Stimulated activated naive CD8-positive, alpha-beta T cell treated with anti-CD3 and anti-CD28 coated beads, Interleukin-15, amount 100 ng/mL, for 72 hours (primary cell): Measurements from ENCODE around the gene KCNJ1.
A peak's percentile ranks its signal among the peaks of the same experiment; 100 is the strongest.

Experiments used
- ATAC-seq: fragments of 150-1000 bp; cut with Tn5 transposase; 2 replicates; pipeline ENCODE4 v1.10.0; 2021; ENCODE audit warnings: mild to moderate bottlenecking, moderate library complexity
- DNase-seq, 2 donors: peaks; one replicate each; pipeline ENCODE4 v3.0.0; 2021 to 2022
- H3K27ac Mint-ChIP-seq, 2 donors: one replicate each; pipeline ENCODE4 v1.8.0; 2022; ENCODE audit warnings: mild to moderate bottlenecking in 2 of 2, mixed read lengths in 2 of 2, moderate library complexity in 2 of 2
- H3K27me3 Mint-ChIP-seq: one replicate; pipeline ENCODE4 v1.8.0; 2022; ENCODE audit warnings: mixed read lengths
- H3K4me1 Mint-ChIP-seq: one replicate; pipeline ENCODE4 v1.8.0; 2022; ENCODE audit warnings: mild to moderate bottlenecking, mixed read lengths
- H3K4me3 Mint-ChIP-seq, 2 donors: one replicate each; pipeline ENCODE4 v1.8.0; 2022; ENCODE audit warnings: mild to moderate bottlenecking in 2 of 2, mixed read lengths in 2 of 2, moderate library complexity in 1 of 2
- H3K9me3 Mint-ChIP-seq, 2 donors: one replicate each; pipeline ENCODE4 v1.8.0; 2022; ENCODE audit warnings: mixed read lengths in 2 of 2

KCNJ1 gene

GRCh38 chr11:128867277-128867676 is at the start of gene KCNJ1:
TSS of gene KCNJ1 (minus strand) at chr11:128867296. CDS start at chr11:128840243, 27,053 bp downstream.
- Mint-ChIP-seq H3K4me3 (no peak within 1 kb of the TSS), H3K27ac (no peak within 1 kb of the TSS), H3K9me3 (no peaks in the 10 kb centered on the region), H3K27me3 (peaks cover 9% of the 10 kb centered on the region), H3K4me1 (no peaks in the 10 kb centered on the region)
- ATAC-seq = peak; percentile 24
- DNase-seq = peak in 1 of 2 donors; percentile 33

- Mint-ChIP-seq H3K4me3 (no peak overlapping the region), H3K4me1 (peaks cover 26% of the 10 kb centered on the region), H3K9me3 (peaks cover 0 to 9% of the 10 kb centered on the region in 2 donors), H3K27ac (peak overlapping the region in 1 of 2 donors; percentile 31), H3K27me3 (peaks cover 49% of the 10 kb centered on the region)
- no peak for DNase-seq
- no peak for ATAC-seq
These were observed 49.6 kb upstream of the KCNJ1 start for GRCh38 chr11:128916681-128917080.

- Mint-ChIP-seq H3K9me3 (peaks cover 0 to 9% of the 10 kb centered on the region in 2 donors), H3K27me3 (peaks cover 46% of the 10 kb centered on the region), H3K27ac (peak overlapping the region in 1 of 2 donors; percentile 31), H3K4me3 (no peak overlapping the region), H3K4me1 (peaks cover 25% of the 10 kb centered on the region)
- no peak for DNase-seq
- ATAC-seq = no peak
These were observed 49.0 kb upstream of the KCNJ1 start for GRCh38 chr11:128916037-128916572.

GRCh38 chr11:128915149-128915521 is 48.0 kb upstream of the KCNJ1 start:
- no peak for ATAC-seq
- Mint-ChIP-seq H3K27me3 (peaks cover 42% of the 10 kb centered on the region), H3K27ac (no peak overlapping the region)

GRCh38 chr11:128914216-128915148 is 47.4 kb upstream of the KCNJ1 start:
- Mint-ChIP-seq H3K9me3 (peaks cover 0 to 9% of the 10 kb centered on the region in 2 donors), H3K4me1 (peaks cover 19% of the 10 kb centered on the region), H3K27me3 (peaks cover 47% of the 10 kb centered on the region), H3K27ac (no peak overlapping the region), H3K4me3 (no peak overlapping the region)
- DNase-seq (no peak), ATAC-seq (no peak)

More at GRCh38 chr11:128915149-128915521, 48.0 kb upstream of the KCNJ1 start:
- no peak for DNase-seq
- peaks cover 25% of the 10 kb centered on the region for H3K4me1 Mint-ChIP-seq
- peaks cover 0 to 9% of the 10 kb centered on the region in 2 donors for H3K9me3 Mint-ChIP-seq
- H3K4me3 Mint-ChIP-seq = no peak overlapping the region

- H3K27ac Mint-ChIP-seq = no peak overlapping the region
- H3K4me3 Mint-ChIP-seq = no peak overlapping the region
- no peak for DNase-seq
- H3K9me3 Mint-ChIP-seq = peaks cover 0 to 9% of the 10 kb centered on the region in 2 donors
- ATAC-seq = no peak
- peaks cover 54% of the 10 kb centered on the region for H3K27me3 Mint-ChIP-seq
- peaks cover 13% of the 10 kb centered on the region for H3K4me1 Mint-ChIP-seq
These were observed 46.7 kb upstream of the KCNJ1 start for GRCh38 chr11:128913806-128914205.

GRCh38 chr11:128911701-128912100 is 44.6 kb upstream of the KCNJ1 start:
- no peak overlapping the region for H3K4me3 Mint-ChIP-seq
- peaks cover 63% of the 10 kb centered on the region for H3K27me3 Mint-ChIP-seq
- ATAC-seq (no peak), DNase-seq (no peak)
- H3K9me3 Mint-ChIP-seq = peaks cover 0 to 9% of the 10 kb centered on the region in 2 donors
- peaks cover under 1% of the 10 kb centered on the region for H3K4me1 Mint-ChIP-seq
- H3K27ac Mint-ChIP-seq = no peak overlapping the region

- peaks cover 0 to 8% of the 10 kb centered on the region in 2 donors for H3K9me3 Mint-ChIP-seq
- DNase-seq (no peak), ATAC-seq (no peak)
- H3K27ac Mint-ChIP-seq = no peak overlapping the region
- H3K27me3 Mint-ChIP-seq = peaks cover 65% of the 10 kb centered on the region
- no peak overlapping the region for H3K4me3 Mint-ChIP-seq
- H3K4me1 Mint-ChIP-seq = peaks cover 5% of the 10 kb centered on the region
These were observed 44.1 kb upstream of the KCNJ1 start for GRCh38 chr11:128911239-128911638.

GRCh38 chr11:128910576-128910975 is 43.5 kb upstream of the KCNJ1 start:
- Mint-ChIP-seq H3K27me3 (peaks cover 62% of the 10 kb centered on the region), H3K27ac (no peak overlapping the region), H3K4me1 (peaks cover 12% of the 10 kb centered on the region), H3K9me3 (peaks cover 0 to 1% of the 10 kb centered on the region in 2 donors), H3K4me3 (no peak overlapping the region)
- DNase-seq (no peak), ATAC-seq (no peak)

GRCh38 chr11:128909438-128910125 is 42.5 kb upstream of the KCNJ1 start:
- peaks cover 63% of the 10 kb centered on the region for H3K27me3 Mint-ChIP-seq
- ATAC-seq = no peak

GRCh38 chr11:128908391-128909246 is 41.5 kb upstream of the KCNJ1 start:
- H3K4me1 Mint-ChIP-seq = peaks cover 25% of the 10 kb centered on the region
- H3K27me3 Mint-ChIP-seq = peaks cover 63% of the 10 kb centered on the region
- ATAC-seq = peak; percentile 34
- no peak overlapping the region for H3K4me3 Mint-ChIP-seq
- H3K9me3 Mint-ChIP-seq = no peaks in the 10 kb centered on the region
- no peak overlapping the region for H3K27ac Mint-ChIP-seq
- DNase-seq = no peak

More at GRCh38 chr11:128909438-128910125, 42.5 kb upstream of the KCNJ1 start:
- no peak for DNase-seq
- H3K4me1 Mint-ChIP-seq = peaks cover 16% of the 10 kb centered on the region
- H3K4me3 Mint-ChIP-seq = no peak overlapping the region
- no peak overlapping the region for H3K27ac Mint-ChIP-seq
- H3K9me3 Mint-ChIP-seq = no peaks in the 10 kb centered on the region

GRCh38 chr11:128907585-128907984 is 40.5 kb upstream of the KCNJ1 start:
- no peak for DNase-seq
- H3K27ac Mint-ChIP-seq = no peak overlapping the region
- no peak overlapping the region for H3K4me3 Mint-ChIP-seq
- no peaks in the 10 kb centered on the region for H3K9me3 Mint-ChIP-seq
- ATAC-seq = no peak
- peaks cover 63% of the 10 kb centered on the region for H3K27me3 Mint-ChIP-seq
- H3K4me1 Mint-ChIP-seq = peaks cover 29% of the 10 kb centered on the region

GRCh38 chr11:128906185-128907050 is 39.3 kb upstream of the KCNJ1 start:
- peak overlapping the region; percentile 80 to 93 for H3K4me3 Mint-ChIP-seq
- DNase-seq (no peak), ATAC-seq (no peak)
- peaks cover 74% of the 10 kb centered on the region for H3K27me3 Mint-ChIP-seq
- no peak overlapping the region for H3K27ac Mint-ChIP-seq
- peaks cover 29% of the 10 kb centered on the region for H3K4me1 Mint-ChIP-seq
- H3K9me3 Mint-ChIP-seq = no peaks in the 10 kb centered on the region
